ENCODE results near the gene ACSBG1. TPM values are rescaled to one million over a fixed set of nuclear protein-coding genes. Genes with fewer than 3 reads are reported as not detected.

The ACSBG1 gene
- total RNA-seq, 4 donors from 2014 or later = 75.9 to 131 (median 92.8) TPM

GRCh38 chr15:78242128-78242527 is 7.8 kb upstream of the ACSBG1 start:
- no peak overlapping the region for H3K4me3 ChIP-seq (ENCODE audit: low read depth, poor library complexity, severe bottlenecking)
- intact Hi-C loops (cut with DNase I; ENCODE audit: low total_unique reads) = loop anchor here (5.0 kb wide), 2 partner anchors 115 to 130 kb away; no protein-coding TSS in a partner anchor
- DNase-seq (ENCODE audit: low spot score in 2 of 2) = no peak
- no peak for TF ChIP-seq CTCF (IDR thresholded peaks at IDR 0.05)
- TF ChIP-seq POLR2A (IDR thresholded peaks at IDR 0.05) = no peak
- 73 to 78% methylated on average over 5 of the region's 5 CpGs for WGBS, 2 donors

- intact Hi-C loops (cut with DNase I; ENCODE audit: low total_unique reads) = loop anchor here (5.0 kb wide), 2 partner anchors 114 to 129 kb away; no protein-coding TSS in a partner anchor
- no peak overlapping the region for H3K4me3 ChIP-seq (ENCODE audit: low read depth, poor library complexity, severe bottlenecking)
- WGBS, 2 donors = 17% methylated on average over 12 of the region's 12 CpGs
- DNase-seq (ENCODE audit: low spot score in 2 of 2) = peak; percentile 76 to 98
- TF ChIP-seq POLR2A (IDR thresholded peaks at IDR 0.05) (no peak), CTCF (IDR thresholded peaks at IDR 0.05) (peak in 2 of 3 donors; percentile 5 to 44)
These were observed 6.7 kb upstream of the ACSBG1 start for GRCh38 chr15:78241017-78241416.

- intact Hi-C loops (cut with DNase I; ENCODE audit: low total_unique reads) = loop anchor here (5.0 kb wide), 2 partner anchors 113 to 128 kb away; no protein-coding TSS in a partner anchor
- DNase-seq (ENCODE audit: low spot score in 2 of 2) = no peak
- WGBS, 2 donors = 87 to 88% methylated on average over 5 of the region's 5 CpGs
- TF ChIP-seq CTCF (IDR thresholded peaks at IDR 0.05) (no peak), POLR2A (IDR thresholded peaks at IDR 0.05) (no peak)
- no peak overlapping the region for H3K4me3 ChIP-seq (ENCODE audit: low read depth, poor library complexity, severe bottlenecking)
These were observed 5.4 kb upstream of the ACSBG1 start for GRCh38 chr15:78239811-78240210.

GRCh38 chr15:78237146-78237545 is 2.8 kb upstream of the ACSBG1 start:
- no peak overlapping the region for H3K4me3 ChIP-seq (ENCODE audit: low read depth, poor library complexity, severe bottlenecking)
- intact Hi-C loops (cut with DNase I; ENCODE audit: low total_unique reads) = no loop called here
- DNase-seq (ENCODE audit: low spot score in 2 of 2) = no peak
- TF ChIP-seq CTCF (IDR thresholded peaks at IDR 0.05) = no peak
- no peak for TF ChIP-seq POLR2A (IDR thresholded peaks at IDR 0.05)
- 86 to 89% methylated on average over 6 of the region's 6 CpGs for WGBS, 2 donors

- TF ChIP-seq POLR2A (IDR thresholded peaks at IDR 0.05) = no peak
- TF ChIP-seq CTCF (IDR thresholded peaks at IDR 0.05) = no peak
- DNase-seq (ENCODE audit: low spot score in 2 of 2) = no peak
- H3K4me3 ChIP-seq (ENCODE audit: low read depth, poor library complexity, severe bottlenecking) = no peak overlapping the region
- intact Hi-C loops (cut with DNase I; ENCODE audit: low total_unique reads) = no loop called here
- WGBS, 2 donors = 83 to 94% methylated on average over 6 of the region's 6 CpGs
These were observed 2.1 kb upstream of the ACSBG1 start for GRCh38 chr15:78236491-78236890.

GRCh38 chr15:78233496-78233895 is 869 bp downstream of the ACSBG1 start:
- intact Hi-C loops (cut with DNase I; ENCODE audit: low total_unique reads) = no loop called here
- no peak for DNase-seq (ENCODE audit: low spot score in 2 of 2)
- 83 to 84% methylated on average over 11 of the region's 11 CpGs for WGBS, 2 donors
- H3K4me3 ChIP-seq (ENCODE audit: low read depth, poor library complexity, severe bottlenecking) = no peak overlapping the region
- no peak for TF ChIP-seq CTCF (IDR thresholded peaks at IDR 0.05)
- no peak for TF ChIP-seq POLR2A (IDR thresholded peaks at IDR 0.05)
